IPS-NIHi11 (cell line): ENCODE data around the gene MCU.
"Not testable (repeated sequence)": the region's sequence is repeated elsewhere in the genome, so short reads cannot be mapped to it uniquely, and the experiment has no call there.

ENCODE experiments used
- DNase-seq: peaks from one replicate; pipeline ENCODE4 v3.0.0; 2012; ENCODE audit warnings: mixed read lengths, low spot score

The MCU gene

DNA sequence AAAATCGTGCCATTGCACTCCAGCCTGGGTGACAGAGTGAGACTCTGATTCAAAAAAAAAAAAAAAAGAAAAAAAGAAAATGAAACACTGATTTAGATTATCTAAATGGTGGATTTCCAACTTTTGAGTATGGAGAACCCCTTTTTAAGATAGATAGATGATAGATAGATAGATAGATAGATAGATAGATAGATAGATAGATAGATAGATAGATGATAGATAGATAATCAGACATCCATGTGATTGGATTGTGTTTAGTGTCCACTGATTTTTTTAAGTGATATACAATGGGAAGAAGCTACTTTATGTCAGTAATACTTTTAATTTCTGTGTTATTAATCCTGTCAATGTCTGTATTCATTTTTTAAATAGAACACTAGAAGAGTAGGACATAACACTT lies 207.6 kb downstream of the MCU start:
- no peak for DNase-seq

- not testable (repeated sequence) for DNase-seq
These were observed 212.1 kb downstream of the MCU start for GRCh38 chr10:72903941-72904446.

GRCh38 chr10:72904806-72905205 lies 212.9 kb downstream of the MCU start:
- no peak for DNase-seq

DNA sequence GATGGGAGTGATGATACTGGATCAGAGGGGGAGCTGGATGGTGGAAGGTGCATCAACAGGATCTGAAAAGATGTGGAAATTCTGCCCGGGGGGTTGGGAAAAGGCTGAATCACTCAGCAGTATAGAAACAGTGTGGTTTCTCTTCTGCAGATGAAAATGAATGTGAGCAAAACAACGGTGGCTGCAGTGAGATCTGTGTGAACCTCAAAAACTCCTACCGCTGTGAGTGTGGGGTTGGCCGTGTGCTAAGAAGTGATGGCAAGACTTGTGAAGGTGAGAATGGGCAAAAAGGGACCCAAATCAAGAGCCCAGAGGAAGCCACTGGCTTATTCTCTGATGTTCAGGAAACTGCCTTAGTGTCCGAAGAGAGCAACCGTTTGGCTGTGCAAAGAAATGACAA lies 214.5 kb downstream of the MCU start:
- no peak for DNase-seq

- no peak for DNase-seq
These were observed 218.8 kb downstream of the MCU start for GRCh38 chr10:72910705-72911104.

- no peak for DNase-seq
These were observed 219.8 kb downstream of the MCU start for GRCh38 chr10:72911758-72912157.

GRCh38 chr10:72912736-72913135 lies 220.8 kb downstream of the MCU start:
- DNase-seq: no peak

DNA sequence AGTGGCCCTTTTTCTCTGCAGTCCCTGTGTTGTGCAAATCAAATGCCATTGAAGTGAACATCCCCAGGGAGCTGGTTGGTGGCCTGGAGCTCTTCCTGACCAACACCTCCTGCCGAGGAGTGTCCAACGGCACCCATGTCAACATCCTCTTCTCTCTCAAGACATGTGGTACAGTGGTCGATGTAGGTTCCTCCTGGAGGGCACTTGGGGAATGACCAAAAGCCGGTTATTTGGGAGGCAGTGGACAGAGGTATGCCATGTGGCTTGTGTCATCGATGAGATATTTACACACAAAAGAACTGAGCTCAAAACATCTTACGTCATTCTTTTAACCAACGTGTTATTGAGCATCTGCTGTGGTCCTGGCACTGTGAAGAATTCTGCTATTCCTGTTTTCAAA lies 221.3 kb downstream of the MCU start:
- no peak for DNase-seq

GRCh38 chr10:72917201-72917600 lies 225.3 kb downstream of the MCU start:
- not testable (repeated sequence) for DNase-seq

DNA sequence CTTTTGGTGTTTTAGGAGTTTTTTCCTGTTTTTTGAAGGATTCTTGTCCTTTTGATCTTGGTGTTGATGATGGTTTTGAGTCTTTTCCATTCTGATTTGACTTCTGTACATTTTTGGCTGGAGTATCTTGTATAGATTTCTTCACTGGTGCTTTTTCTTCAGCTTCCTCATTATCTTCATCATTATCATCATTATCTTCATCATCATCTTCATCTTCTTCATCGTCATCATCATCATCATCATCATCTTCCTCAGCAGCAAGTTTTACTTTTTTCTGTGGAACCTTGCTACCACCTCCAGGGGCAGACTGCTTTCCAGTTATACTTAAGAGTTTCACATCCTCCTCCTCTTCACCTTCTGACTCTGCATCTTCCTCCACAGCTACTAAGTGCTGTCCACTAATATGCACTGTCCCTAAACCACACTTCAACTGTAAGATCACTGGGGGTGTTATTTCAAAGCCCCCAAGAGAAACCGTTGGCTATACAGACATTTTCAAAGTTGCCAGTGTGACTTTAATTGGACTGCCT lies 225.9 kb downstream of the MCU start:
- not testable (repeated sequence) for DNase-seq

DNA sequence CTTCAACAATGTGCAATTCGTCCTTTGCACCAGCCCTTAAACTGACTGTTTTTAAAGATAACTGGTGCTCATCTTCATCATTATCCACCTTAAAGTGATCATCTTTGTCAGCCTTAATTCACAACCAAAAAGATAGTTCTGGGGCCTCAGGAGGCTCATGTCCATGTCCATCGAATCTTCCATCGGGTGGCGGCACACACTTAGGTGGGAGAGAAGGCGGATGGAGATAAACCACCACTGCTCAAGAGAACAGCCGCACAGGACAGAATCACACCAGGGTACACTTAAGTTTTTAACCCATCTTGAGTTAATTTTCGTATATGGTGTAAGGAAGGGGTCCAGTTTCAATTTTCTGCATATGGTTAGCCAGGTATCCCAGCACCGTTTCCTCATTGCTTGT lies 226.4 kb downstream of the MCU start:
- no peak for DNase-seq

GRCh38 chr10:72921147-72921683 lies 229.3 kb downstream of the MCU start:
- not testable (repeated sequence) for DNase-seq

DNA sequence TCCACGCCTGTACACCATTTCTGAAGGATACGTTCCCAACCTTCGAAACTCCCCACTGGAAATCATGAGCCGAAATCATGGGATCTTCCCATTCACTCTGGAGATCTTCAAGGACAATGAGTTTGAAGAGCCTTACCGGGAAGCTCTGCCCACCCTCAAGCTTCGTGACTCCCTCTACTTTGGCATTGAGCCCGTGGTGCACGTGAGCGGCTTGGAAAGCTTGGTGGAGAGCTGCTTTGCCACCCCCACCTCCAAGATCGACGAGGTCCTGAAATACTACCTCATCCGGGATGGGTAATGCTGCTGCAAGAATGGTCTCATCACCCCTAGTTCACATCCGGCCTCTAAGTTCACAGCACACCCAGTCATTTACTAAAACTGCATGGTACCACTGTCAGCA lies 232.4 kb downstream of the MCU start:
- no peak for DNase-seq

DNA sequence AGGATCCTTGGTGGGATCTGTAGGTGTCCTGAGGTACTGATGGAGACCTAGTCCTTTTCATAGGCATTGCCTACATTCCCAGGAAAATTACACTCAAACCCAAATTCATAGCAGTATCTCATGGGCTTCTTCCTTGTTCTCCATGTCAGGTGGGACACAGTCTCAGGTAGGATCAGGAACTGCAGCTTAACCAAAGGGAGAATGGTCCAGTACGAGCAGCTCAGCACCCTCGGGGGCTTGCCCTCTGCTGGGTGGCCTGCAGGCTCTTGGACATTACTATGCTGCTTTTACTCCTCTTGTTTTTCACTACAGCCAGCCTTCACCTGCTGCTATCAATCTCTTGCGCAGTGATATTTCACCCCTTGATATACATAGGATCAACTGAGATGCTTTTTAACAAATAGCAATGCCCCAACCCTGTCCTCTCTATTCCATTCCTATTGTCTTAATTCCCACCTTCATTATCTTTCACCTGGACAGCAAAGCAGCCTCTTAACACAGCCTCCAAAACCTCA lies 234.1 kb downstream of the MCU start:
- no peak for DNase-seq

GRCh38 chr10:72927485-72927884 lies 235.5 kb downstream of the MCU start:
- DNase-seq: no peak

- DNase-seq: no peak
These were observed 236.9 kb downstream of the MCU start for GRCh38 chr10:72928798-72929197.

GRCh38 chr10:72930276-72930675 lies 238.3 kb downstream of the MCU start:
- DNase-seq: no peak

DNA sequence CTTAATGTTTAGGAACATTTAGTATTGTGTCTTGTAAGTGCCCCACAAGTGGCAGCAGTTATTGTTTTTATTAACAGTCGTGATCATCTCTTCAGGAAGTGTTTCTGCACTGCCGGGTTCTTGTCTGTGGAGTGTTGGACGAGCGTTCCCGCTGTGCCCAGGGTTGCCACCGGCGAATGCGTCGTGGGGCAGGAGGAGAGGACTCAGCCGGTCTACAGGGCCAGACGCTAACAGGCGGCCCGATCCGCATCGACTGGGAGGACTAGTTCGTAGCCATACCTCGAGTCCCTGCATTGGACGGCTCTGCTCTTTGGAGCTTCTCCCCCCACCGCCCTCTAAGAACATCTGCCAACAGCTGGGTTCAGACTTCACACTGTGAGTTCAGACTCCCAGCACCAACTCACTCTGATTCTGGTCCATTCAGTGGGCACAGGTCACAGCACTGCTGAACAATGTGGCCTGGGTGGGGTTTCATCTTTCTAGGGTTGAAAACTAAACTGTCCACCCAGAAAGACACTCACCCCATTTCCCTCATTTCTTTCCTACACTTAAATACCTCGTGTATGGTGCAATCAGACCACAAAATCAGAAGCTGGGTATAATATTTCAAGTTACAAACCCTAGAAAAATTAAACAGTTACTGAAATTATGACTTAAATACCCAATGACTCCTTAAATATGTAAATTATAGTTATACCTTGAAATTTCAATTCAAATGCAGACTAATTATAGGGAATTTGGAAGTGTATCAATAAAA lies 240.5 kb downstream of the MCU start:
- DNase-seq: no peak

GRCh38 chr10:72935361-72935760 lies 243.4 kb downstream of the MCU start:
- no peak for DNase-seq
